Osteoblast (primary cell): Measurements from ENCODE around the gene EXOC4. TPM values are rescaled to one million over a fixed set of nuclear protein-coding genes. Genes with fewer than 3 reads are reported as not detected.

Experiments
- DNase-seq: peaks from one replicate; pipeline ENCODE4 v3.0.0; 2011; ENCODE audit warnings: low spot score, mixed read lengths; ENCODE audit not compliant: insufficient read length; ENCODE audit errors: missing footprints
- H2AFZ ChIP-seq: 2 replicates; pipeline ENCODE4 v1.6.0; 2011; ENCODE audit warnings: mild to moderate bottlenecking, low read length
- H3K27ac ChIP-seq: 2 replicates; pipeline ENCODE4 v1.5.1; 2011; ENCODE audit warnings: mild to moderate bottlenecking, low read depth, low read length, moderate library complexity
- H3K27me3 ChIP-seq: 2 replicates; pipeline ENCODE4 v1.6.0; 2012; ENCODE audit warnings: mild to moderate bottlenecking, control low read depth, inconsistent platforms, low read length, moderate library complexity; ENCODE audit not compliant: insufficient read depth
- H3K36me3 ChIP-seq: 2 replicates; pipeline ENCODE4 v1.5.1; 2011; ENCODE audit warnings: mild to moderate bottlenecking, low read length, control low read depth, moderate library complexity; ENCODE audit not compliant: insufficient read depth
- H3K4me1 ChIP-seq: 2 replicates; pipeline ENCODE4 v1.5.1; 2011; ENCODE audit warnings: mild to moderate bottlenecking, low read length, control low read depth, moderate library complexity; ENCODE audit not compliant: insufficient read depth
- H3K4me2 ChIP-seq: 2 replicates; pipeline ENCODE4 v1.6.0; 2011; ENCODE audit warnings: mild to moderate bottlenecking, low read length; ENCODE audit not compliant: insufficient read depth
- H3K4me3 ChIP-seq: fragments of 200-600 bp; sonication (generic); 3 replicates; pipeline ENCODE4 v1.5.1; 2012; ENCODE audit warnings: mild to moderate bottlenecking, low read length, inconsistent platforms; ENCODE audit not compliant: insufficient read depth
- H3K79me2 ChIP-seq: 2 replicates; pipeline ENCODE4 v1.6.0; 2012; ENCODE audit warnings: mild to moderate bottlenecking, low read length, control low read depth, inconsistent platforms; ENCODE audit not compliant: insufficient read depth
- H3K9me3 ChIP-seq: 2 replicates; pipeline ENCODE4 v1.5.1; 2011; ENCODE audit warnings: low read depth, low read length, control low read depth
- H4K20me1 ChIP-seq: 2 replicates; pipeline ENCODE4 v1.6.0; 2012; ENCODE audit warnings: mild to moderate bottlenecking, low read length, control low read depth; ENCODE audit not compliant: insufficient read depth
- CTCF ChIP-seq: IDR thresholded peaks from 2 replicates; pipeline ENCODE4 v1.5.1; 2011; ENCODE audit warnings: mild to moderate bottlenecking, low read depth, low read length, moderate library complexity; ENCODE audit errors: extremely low read depth
- total RNA-seq: library from RNA; depleted of rRNA; stranded (reverse); fragments of >200 nt; gene quantifications from 2 replicates; pipeline ENCODE4 v1.2.3, GENCODE V29; 2012

Gene EXOC4
- total RNA-seq, 1 donor = 134 TPM

- H4K20me1 ChIP-seq = no peaks in the 10 kb centered on the region
- TF ChIP-seq CTCF = no peak
- H3K4me1 ChIP-seq = peaks cover 14% of the 10 kb centered on the region
- H3K4me2 ChIP-seq = no peak overlapping the region
- H3K27ac ChIP-seq = no peak overlapping the region
- H2AFZ ChIP-seq = no peak overlapping the region
- H3K9me3 ChIP-seq = no peaks in the 10 kb centered on the region
- no peaks in the 10 kb centered on the region for H3K27me3 ChIP-seq
- no peak overlapping the region for H3K4me3 ChIP-seq
- DNase-seq = no peak
- no peaks in the 10 kb centered on the region for H3K36me3 ChIP-seq
- H3K79me2 ChIP-seq = no peaks in the 10 kb centered on the region
These were observed 393.1 kb downstream of the EXOC4 start for GRCh38 chr7:133645884-133646391.

GRCh38 chr7:133646472-133647315 is 393.8 kb downstream of the EXOC4 start:
- Histone ChIP-seq H3K27me3 (no peaks in the 10 kb centered on the region), H3K27ac (no peak overlapping the region), H3K79me2 (no peaks in the 10 kb centered on the region), H4K20me1 (no peaks in the 10 kb centered on the region), H3K9me3 (no peaks in the 10 kb centered on the region), H2AFZ (no peak overlapping the region), H3K4me2 (no peak overlapping the region), H3K4me1 (peaks cover 14% of the 10 kb centered on the region), H3K4me3 (no peak overlapping the region), H3K36me3 (no peaks in the 10 kb centered on the region)
- no peak for DNase-seq
- TF ChIP-seq CTCF = no peak

- H3K4me1 ChIP-seq = peaks cover 14% of the 10 kb centered on the region
- H3K4me2 ChIP-seq = no peak overlapping the region
- H3K36me3 ChIP-seq = no peaks in the 10 kb centered on the region
- H3K4me3 ChIP-seq = no peak overlapping the region
- H3K9me3 ChIP-seq = no peaks in the 10 kb centered on the region
- no peak for DNase-seq
- H4K20me1 ChIP-seq = no peaks in the 10 kb centered on the region
- H2AFZ ChIP-seq = no peak overlapping the region
- no peaks in the 10 kb centered on the region for H3K27me3 ChIP-seq
- H3K27ac ChIP-seq = peak overlapping the region; percentile 40
- no peak for TF ChIP-seq CTCF
- H3K79me2 ChIP-seq = no peaks in the 10 kb centered on the region
These were observed 396.7 kb downstream of the EXOC4 start for GRCh38 chr7:133649593-133649992.

- Histone ChIP-seq H3K4me2 (no peak overlapping the region), H3K36me3 (no peaks in the 10 kb centered on the region), H3K4me1 (peaks cover 14% of the 10 kb centered on the region), H3K9me3 (no peaks in the 10 kb centered on the region), H3K79me2 (no peaks in the 10 kb centered on the region), H3K27me3 (no peaks in the 10 kb centered on the region), H3K4me3 (no peak overlapping the region), H2AFZ (no peak overlapping the region), H3K27ac (peak overlapping the region; percentile 40), H4K20me1 (no peaks in the 10 kb centered on the region)
- no peak for TF ChIP-seq CTCF
- DNase-seq = no peak
These were observed 397.2 kb downstream of the EXOC4 start for GRCh38 chr7:133650069-133650468.
